Fibroblast of pulmonary artery (primary cell): ENCODE data around the gene SLC4A8.
A peak's percentile ranks its signal among the peaks of the same experiment; 100 is the strongest.

Source experiments
- DNase-seq: peaks from one replicate; pipeline ENCODE4 v3.0.0-alpha.2; 2010; ENCODE audit warnings: low read depth
- H3K4me3 ChIP-seq: replicated peaks from 2 replicates; pipeline ENCODE4 v1.5.1; 2011; ENCODE audit warnings: low read depth, mild to moderate bottlenecking, control low read depth, low read length, moderate library complexity
- TF ChIP-seq, protein P1 (sequence below): IDR thresholded peaks from 2 replicates; pipeline ENCODE4 v1.5.1; 2011; ENCODE audit warnings: mild to moderate bottlenecking, control low read depth, low read length, inconsistent platforms; ENCODE audit errors: missing control alignments

Gene SLC4A8

GRCh38 chr12:51395283-51396230 is 29.1 kb upstream of the SLC4A8 start:
- H3K4me3 ChIP-seq: no peak overlapping the region
- TF ChIP-seq, protein P1, sequence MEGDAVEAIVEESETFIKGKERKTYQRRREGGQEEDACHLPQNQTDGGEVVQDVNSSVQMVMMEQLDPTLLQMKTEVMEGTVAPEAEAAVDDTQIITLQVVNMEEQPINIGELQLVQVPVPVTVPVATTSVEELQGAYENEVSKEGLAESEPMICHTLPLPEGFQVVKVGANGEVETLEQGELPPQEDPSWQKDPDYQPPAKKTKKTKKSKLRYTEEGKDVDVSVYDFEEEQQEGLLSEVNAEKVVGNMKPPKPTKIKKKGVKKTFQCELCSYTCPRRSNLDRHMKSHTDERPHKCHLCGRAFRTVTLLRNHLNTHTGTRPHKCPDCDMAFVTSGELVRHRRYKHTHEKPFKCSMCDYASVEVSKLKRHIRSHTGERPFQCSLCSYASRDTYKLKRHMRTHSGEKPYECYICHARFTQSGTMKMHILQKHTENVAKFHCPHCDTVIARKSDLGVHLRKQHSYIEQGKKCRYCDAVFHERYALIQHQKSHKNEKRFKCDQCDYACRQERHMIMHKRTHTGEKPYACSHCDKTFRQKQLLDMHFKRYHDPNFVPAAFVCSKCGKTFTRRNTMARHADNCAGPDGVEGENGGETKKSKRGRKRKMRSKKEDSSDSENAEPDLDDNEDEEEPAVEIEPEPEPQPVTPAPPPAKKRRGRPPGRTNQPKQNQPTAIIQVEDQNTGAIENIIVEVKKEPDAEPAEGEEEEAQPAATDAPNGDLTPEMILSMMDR: no peak
- DNase-seq: no peak

GRCh38 chr12:51397670-51398069 is 27.0 kb upstream of the SLC4A8 start:
- TF ChIP-seq, protein P1: no peak
- H3K4me3 ChIP-seq: no peak overlapping the region
- DNase-seq: no peak

GRCh38 chr12:51399891-51400290 is 24.7 kb upstream of the SLC4A8 start:
- TF ChIP-seq, protein P1: no peak
- no peak overlapping the region for H3K4me3 ChIP-seq
- DNase-seq: no peak

DNA sequence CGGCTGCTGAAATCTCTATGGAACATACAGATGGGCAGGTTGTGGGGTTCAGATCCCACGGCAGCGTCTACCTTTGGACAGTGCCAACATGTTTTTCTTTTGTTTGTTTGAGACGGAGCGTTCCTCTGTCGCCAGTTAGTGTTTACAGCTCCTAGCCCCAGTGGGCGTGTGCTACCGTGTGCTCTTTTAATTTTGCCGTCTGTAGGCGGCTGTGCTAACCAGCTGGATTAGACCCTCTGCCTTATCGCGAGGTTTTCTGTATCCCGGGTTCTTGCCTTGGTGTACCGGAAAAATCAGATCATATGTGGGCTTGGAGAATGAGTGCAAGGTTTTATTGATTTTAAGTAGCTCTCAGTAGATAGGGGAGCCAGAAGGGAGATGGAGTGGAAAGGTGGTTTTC is 23.6 kb upstream of the SLC4A8 start:
- no peak for DNase-seq
- H3K4me3 ChIP-seq: no peak overlapping the region
- TF ChIP-seq, protein P1: no peak

- no peak for DNase-seq
- H3K4me3 ChIP-seq: no peak overlapping the region
- TF ChIP-seq, protein P1: no peak
These were observed 23.1 kb upstream of the SLC4A8 start for GRCh38 chr12:51401486-51401885.

- H3K4me3 ChIP-seq: no peak overlapping the region
- no peak for DNase-seq
- TF ChIP-seq, protein P1: no peak
These were observed 22.7 kb upstream of the SLC4A8 start for GRCh38 chr12:51401900-51402299.

- TF ChIP-seq, protein P1: no peak
- peak; percentile 55 for DNase-seq
- H3K4me3 ChIP-seq: no peak overlapping the region
These were observed 21.5 kb upstream of the SLC4A8 start for GRCh38 chr12:51403159-51403558.
